ENCODE results near the gene SRP68. TPM values are rescaled to one million over a fixed set of nuclear protein-coding genes. Genes with fewer than 3 reads are reported as not detected.

SRP68 gene
- total RNA-seq, 1 experiment from 2014 or later: 90.7 TPM

DNA sequence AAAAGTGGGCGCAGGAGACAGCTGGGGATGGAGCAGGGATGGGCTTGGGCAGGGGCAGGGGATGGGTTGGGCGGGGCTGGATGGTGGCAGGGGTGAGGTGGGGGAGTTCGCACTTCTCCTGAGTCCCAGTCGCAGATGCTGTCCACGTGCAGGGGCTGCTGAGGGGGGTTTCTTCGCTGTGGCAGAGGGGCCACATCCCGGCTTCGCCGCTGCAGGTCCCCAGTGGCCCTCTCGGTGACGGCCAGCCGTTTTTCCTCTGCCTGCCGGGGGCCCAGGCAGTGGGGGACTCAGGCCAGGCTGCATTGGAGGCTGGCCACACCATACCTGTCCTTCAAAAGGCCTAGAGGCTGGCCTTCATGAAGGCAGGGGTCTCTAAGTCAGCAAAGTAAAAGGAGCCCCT, 53.5 kb downstream of the SRP68 start:
- Mint-ChIP-seq H3K4me1 (0 out of 2 replicates have a peak, but pooled peaks cover 2% of the 10 kb centered on the region), H3K27me3 (ENCODE audit: low read depth) (no peaks in the 10 kb centered on the region), H3K4me3 (no peak overlapping the region), H3K9me3 (no peaks in the 10 kb centered on the region), H3K36me3 (no peaks in the 10 kb centered on the region), H3K27ac (no peak overlapping the region)
- ATAC-seq (no peak), DNase-seq (ENCODE audit: low spot score) (no peak)
- TF ChIP-seq, protein P1, sequence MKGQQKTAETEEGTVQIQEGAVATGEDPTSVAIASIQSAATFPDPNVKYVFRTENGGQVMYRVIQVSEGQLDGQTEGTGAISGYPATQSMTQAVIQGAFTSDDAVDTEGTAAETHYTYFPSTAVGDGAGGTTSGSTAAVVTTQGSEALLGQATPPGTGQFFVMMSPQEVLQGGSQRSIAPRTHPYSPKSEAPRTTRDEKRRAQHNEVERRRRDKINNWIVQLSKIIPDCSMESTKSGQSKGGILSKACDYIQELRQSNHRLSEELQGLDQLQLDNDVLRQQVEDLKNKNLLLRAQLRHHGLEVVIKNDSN (CRISPR knock-in tag; IDR thresholded peaks at IDR 0.05): no peak
- TF ChIP-seq NFYB (CRISPR knock-in tag; conservative IDR thresholded peaks at IDR 0.05; ENCODE audit: low read depth): no peak
- TF ChIP-seq, protein P2, sequence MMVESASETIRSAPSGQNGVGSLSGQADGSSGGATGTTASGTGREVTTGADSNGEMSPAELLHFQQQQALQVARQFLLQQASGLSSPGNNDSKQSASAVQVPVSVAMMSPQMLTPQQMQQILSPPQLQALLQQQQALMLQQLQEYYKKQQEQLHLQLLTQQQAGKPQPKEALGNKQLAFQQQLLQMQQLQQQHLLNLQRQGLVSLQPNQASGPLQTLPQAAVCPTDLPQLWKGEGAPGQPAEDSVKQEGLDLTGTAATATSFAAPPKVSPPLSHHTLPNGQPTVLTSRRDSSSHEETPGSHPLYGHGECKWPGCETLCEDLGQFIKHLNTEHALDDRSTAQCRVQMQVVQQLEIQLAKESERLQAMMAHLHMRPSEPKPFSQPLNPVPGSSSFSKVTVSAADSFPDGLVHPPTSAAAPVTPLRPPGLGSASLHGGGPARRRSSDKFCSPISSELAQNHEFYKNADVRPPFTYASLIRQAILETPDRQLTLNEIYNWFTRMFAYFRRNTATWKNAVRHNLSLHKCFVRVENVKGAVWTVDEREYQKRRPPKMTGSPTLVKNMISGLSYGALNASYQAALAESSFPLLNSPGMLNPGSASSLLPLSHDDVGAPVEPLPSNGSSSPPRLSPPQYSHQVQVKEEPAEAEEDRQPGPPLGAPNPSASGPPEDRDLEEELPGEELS (CRISPR knock-in tag; IDR thresholded peaks at IDR 0.05): no peak
- no peak for TF ChIP-seq ATF3 (CRISPR knock-in tag; conservative IDR thresholded peaks at IDR 0.05)
- TF ChIP-seq ZNF219 (CRISPR knock-in tag; IDR thresholded peaks at IDR 0.05; ENCODE audit: borderline replicate concordance): no peak
- no peak for TF ChIP-seq GRHL2 (CRISPR knock-in tag; IDR thresholded peaks at IDR 0.05; ENCODE audit: insufficient replicate concordance, severe bottlenecking)
- CTCF ChIA-PET: interaction anchor here (0.6 to 5.8 kb wide), 8 partner anchors 10 to 379 kb away, joined by 3 to 72 read pairs (median 5); partner anchors contain the start of gene CDK3
- POLR2A ChIA-PET: no interaction called here

GRCh38 chr17:76018340-76018680, 54.0 kb downstream of the SRP68 start:
- no peak for ATAC-seq
- ChIA-PET POLR2A (no interaction called here), CTCF (interaction anchor here (1.0 to 5.8 kb wide), 3 partner anchors 14 to 261 kb away, joined by 3 to 72 read pairs (median 6); no protein-coding TSS in a partner anchor)
- Mint-ChIP-seq H3K27me3 (ENCODE audit: low read depth) (no peaks in the 10 kb centered on the region), H3K9me3 (no peaks in the 10 kb centered on the region), H3K27ac (no peak overlapping the region), H3K4me3 (no peak overlapping the region), H3K4me1 (0 out of 2 replicates have a peak, but pooled peaks cover 2% of the 10 kb centered on the region), H3K36me3 (no peaks in the 10 kb centered on the region)
- TF ChIP-seq ZNF396 (CRISPR knock-in tag; IDR thresholded peaks at IDR 0.05; ENCODE audit: borderline replicate concordance) (no peak), TEAD1 (CRISPR knock-in tag; IDR thresholded peaks at IDR 0.05) (no peak), FOXP1 (CRISPR knock-in tag; IDR thresholded peaks at IDR 0.05; ENCODE audit: borderline replicate concordance) (no peak), MAX (CRISPR knock-in tag; IDR thresholded peaks at IDR 0.05) (no peak), GRHL2 (CRISPR knock-in tag; IDR thresholded peaks at IDR 0.05; ENCODE audit: insufficient replicate concordance, severe bottlenecking) (no peak), MLX (CRISPR knock-in tag; IDR thresholded peaks at IDR 0.05) (no peak), ATF2 (CRISPR knock-in tag; IDR thresholded peaks at IDR 0.05; ENCODE audit: borderline replicate concordance, low read depth) (no peak), PREB (CRISPR knock-in tag; IDR thresholded peaks at IDR 0.05; ENCODE audit: borderline replicate concordance) (no peak), NFE2L1 (CRISPR knock-in tag; IDR thresholded peaks at IDR 0.05) (no peak), ELF4 (CRISPR knock-in tag; IDR thresholded peaks at IDR 0.05; ENCODE audit: low read depth) (no peak), ZNF423 (CRISPR knock-in tag; IDR thresholded peaks at IDR 0.05) (no peak)
- TF ChIP-seq, protein P3, sequence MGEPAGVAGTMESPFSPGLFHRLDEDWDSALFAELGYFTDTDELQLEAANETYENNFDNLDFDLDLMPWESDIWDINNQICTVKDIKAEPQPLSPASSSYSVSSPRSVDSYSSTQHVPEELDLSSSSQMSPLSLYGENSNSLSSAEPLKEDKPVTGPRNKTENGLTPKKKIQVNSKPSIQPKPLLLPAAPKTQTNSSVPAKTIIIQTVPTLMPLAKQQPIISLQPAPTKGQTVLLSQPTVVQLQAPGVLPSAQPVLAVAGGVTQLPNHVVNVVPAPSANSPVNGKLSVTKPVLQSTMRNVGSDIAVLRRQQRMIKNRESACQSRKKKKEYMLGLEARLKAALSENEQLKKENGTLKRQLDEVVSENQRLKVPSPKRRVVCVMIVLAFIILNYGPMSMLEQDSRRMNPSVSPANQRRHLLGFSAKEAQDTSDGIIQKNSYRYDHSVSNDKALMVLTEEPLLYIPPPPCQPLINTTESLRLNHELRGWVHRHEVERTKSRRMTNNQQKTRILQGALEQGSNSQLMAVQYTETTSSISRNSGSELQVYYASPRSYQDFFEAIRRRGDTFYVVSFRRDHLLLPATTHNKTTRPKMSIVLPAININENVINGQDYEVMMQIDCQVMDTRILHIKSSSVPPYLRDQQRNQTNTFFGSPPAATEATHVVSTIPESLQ (CRISPR knock-in tag; IDR thresholded peaks at IDR 0.05): no peak
- no peak for DNase-seq (ENCODE audit: low spot score)
